Dermis microvascular lymphatic vessel endothelial cell (primary cell): ENCODE measurements around the gene RAB30. TPM values are rescaled to one million over a fixed set of nuclear protein-coding genes. Genes with fewer than 3 reads are reported as not detected.
"Not testable (repeated sequence)": the region's sequence is repeated elsewhere in the genome, so short reads cannot be mapped to it uniquely, and the experiment has no call there.

ENCODE experiments used
- DNase-seq, 2 donors: peaks; one replicate each; pipeline versions ENCODE4 v3.0.0 to v3.0.0-alpha.2; 2010; ENCODE audit warnings: low read depth in 2 of 2
- total RNA-seq: library from RNA; depleted of rRNA; stranded (reverse); fragments of >200 nt; gene quantifications from 2 replicates; pipeline ENCODE4 v1.2.1, GENCODE V29; 2014

The RAB30 gene
- total RNA-seq, 1 donor from 2014 or later: 8.1 TPM

GRCh38 chr11:82950502-82950901, 121.2 kb downstream of the RAB30 start:
- DNase-seq: not testable (repeated sequence)

GRCh38 chr11:82949352-82949751, 122.3 kb downstream of the RAB30 start:
- no peak for DNase-seq

- no peak for DNase-seq
Measured at GRCh38 chr11:82945682-82946081, 126.0 kb downstream of the RAB30 start.

DNA sequence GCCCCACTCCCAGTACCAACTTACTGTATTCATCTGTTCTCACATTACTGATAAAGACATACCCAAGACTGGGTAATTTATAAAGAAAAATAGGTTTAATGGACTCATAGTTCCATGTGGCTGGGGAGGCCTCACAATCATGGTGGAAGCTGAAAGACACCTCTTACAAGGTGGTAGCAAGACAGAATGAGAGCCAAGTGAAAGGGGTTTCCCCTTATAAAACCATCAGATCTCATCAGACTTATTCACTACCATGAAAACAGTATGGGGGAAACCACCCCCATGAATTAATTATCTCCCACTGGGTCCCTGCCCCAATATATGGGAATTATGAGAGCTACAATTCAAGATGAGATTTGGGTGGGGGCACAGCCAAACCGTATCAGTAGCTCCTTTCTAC, 126.7 kb downstream of the RAB30 start:
- DNase-seq: not testable (repeated sequence)

GRCh38 chr11:82944198-82944597, 127.5 kb downstream of the RAB30 start:
- no peak for DNase-seq

DNA sequence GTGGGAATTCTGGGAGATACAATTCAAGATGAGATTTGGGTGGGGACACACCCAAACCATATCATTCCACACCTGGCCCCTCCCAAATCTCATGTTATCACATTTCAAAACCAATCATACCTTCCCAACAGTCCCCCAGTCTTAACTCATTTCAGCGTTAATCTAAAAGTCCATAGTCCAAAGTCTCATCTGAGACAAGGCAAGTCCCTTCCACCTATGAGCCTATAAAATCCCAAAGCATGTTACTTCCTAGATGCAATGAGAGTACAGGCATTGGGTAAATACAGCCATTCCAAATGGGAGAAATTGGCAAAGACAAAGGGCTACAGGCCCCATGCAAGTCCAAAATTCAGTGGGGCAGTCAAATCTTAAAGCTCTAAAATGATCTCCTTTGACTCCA, 128.3 kb downstream of the RAB30 start:
- DNase-seq: not testable (repeated sequence)

DNA sequence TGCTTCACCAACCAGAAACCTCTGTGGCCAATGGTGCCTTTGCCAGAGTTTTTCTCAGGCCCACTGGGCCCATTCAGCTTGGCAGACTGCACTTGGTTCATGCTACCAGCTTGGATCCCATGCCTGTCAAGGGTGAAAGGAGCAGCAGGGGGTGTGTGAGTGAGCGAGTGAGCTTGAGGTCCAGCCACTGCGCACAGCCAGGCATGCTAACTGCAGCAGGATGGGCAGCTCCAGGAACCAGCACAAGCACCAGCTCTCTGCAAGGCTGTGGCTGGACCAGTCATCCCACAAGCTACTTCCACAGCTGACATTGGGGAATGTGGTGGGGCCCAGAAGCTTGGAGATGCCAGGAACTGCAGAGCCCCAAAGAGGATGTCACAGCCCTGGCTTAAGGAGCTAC, 129.3 kb downstream of the RAB30 start:
- DNase-seq: no peak

- no peak for DNase-seq
Measured at GRCh38 chr11:82939456-82939855, 132.2 kb downstream of the RAB30 start.

DNA sequence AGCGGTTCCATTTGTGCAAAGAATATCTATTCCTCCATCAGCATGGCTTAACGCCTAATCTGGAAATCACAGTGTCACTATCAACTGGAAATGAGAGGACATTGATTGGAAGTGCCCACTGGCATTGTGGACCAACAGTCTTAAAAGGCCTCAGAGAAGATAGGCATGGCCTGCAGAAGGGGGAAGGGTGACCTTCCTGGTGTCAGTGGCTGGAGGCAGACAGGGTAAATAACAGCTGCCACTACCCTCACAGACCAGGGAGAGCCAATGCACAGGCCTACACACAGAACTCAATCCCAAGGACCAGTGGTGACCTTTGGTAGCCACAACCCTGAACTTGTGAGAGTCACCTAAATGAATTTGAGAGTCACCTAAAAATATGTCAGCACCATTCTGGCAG, 134.1 kb downstream of the RAB30 start:
- DNase-seq: no peak

GRCh38 chr11:82936261-82936660, 135.4 kb downstream of the RAB30 start:
- peak in 1 of 2 donors; percentile 64 for DNase-seq

GRCh38 chr11:82932564-82932963, 139.1 kb downstream of the RAB30 start:
- DNase-seq: no peak

DNA sequence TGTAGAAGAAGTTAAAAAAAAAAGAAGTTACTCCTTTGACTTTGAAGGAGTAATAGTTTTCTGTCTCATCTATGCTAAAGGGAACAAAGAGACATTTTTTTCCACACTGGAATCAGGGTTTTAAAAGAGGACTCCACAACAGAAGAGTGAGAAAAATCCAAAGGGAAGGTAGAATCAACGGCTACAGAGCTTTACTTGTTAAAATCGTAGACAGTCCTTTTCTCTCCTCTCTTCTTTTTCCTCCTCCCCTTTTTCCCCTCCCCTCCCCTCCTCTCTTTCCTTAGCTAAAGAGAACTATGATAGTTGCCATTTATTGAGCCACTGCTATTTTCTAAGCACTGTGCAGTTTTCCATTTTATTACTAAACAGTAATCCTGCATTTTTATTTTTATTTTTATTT, 141.0 kb downstream of the RAB30 start:
- no peak for DNase-seq

GRCh38 chr11:82930229-82930628, 141.5 kb downstream of the RAB30 start:
- DNase-seq: no peak

GRCh38 chr11:82929121-82929520, 142.6 kb downstream of the RAB30 start:
- DNase-seq: no peak

DNA sequence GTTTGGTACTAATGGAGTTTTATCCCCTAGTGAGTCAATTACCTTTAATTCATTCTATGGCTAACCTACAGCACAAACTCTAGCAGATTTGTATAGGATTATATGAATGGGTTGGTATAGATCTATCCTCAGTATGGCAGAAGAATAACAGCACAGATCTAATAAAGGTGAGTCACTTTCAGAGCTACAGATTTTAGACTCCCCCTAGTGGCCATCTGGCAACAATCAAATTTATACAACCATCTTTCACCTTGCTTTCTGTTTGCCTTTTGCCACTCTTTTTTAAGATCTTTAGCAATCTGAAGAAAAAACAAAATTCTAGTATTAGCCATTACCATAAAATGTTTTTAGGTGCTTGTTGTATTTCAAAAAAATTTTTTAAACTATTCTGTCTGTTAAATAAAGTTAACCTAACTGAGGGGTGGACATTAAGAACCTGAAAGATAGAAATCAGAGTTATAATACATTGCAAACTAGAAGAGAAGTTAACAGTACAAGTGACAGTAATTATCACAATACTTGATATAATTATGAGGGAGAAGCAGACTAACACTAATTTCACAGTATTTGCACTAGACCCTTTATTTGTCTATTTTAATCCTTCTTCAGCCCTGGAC, 144.3 kb downstream of the RAB30 start:
- DNase-seq: peak; percentile 51 to 70

DNA sequence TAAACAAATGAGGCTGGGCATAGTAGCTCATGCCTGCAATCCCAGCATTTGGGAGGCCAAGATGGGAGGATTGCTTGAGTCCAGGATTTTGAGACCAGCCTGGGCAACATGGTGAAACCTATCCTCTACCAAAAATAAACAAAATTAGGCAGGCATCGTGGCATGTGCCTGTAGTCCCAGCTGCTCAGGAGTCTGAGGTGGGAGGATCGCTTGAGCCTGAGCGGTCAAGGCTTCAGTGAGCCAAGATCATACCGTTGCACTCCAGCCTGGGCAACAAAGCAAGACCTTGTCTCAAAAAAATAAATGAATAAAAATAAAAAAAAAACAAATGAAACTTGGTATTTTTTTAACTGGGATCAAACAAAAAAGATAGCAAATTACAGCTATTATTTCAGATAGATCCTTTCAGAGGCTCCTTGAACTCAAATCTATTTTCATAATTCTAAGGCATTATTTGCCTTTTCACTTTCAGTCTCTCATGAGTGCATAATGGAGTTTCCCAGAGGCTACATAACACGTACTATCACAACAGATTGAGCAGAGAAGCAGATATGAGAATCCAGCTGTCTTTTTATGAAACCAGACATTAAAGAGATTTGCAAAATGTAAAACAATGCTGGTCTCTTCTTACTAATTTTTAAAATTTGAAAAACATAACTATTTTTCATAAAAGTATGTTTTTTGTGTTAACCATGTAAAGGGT, 147.0 kb downstream of the RAB30 start:
- DNase-seq: no peak

Other genes starting within 250 kb of the RAB30 start
- gene PRCP, start 171.5 kb downstream of the RAB30 start, total RNA-seq: 113 and 116 TPM in 2 replicates
- gene DDIAS, start 170.2 kb downstream of the RAB30 start, total RNA-seq: 2.7 and 4.4 TPM in 2 replicates
- 25.3 and 25.4 TPM in 2 replicates for gene PCF11, start 85.2 kb upstream of the RAB30 start, total RNA-seq
- gene ANKRD42, start 121.8 kb upstream of the RAB30 start, total RNA-seq: 1.7 and 1.8 TPM in 2 replicates
- 45.9 and 52.2 TPM in 2 replicates for gene CCDC90B, start 214.5 kb upstream of the RAB30 start, total RNA-seq